HG03575 (cell line): Measurements from ENCODE around the gene ARSB.

Experiments
- ATAC-seq: cut with Tn5 transposase; IDR thresholded peaks from one replicate; pipeline ENCODE4 v1.9.1; 2021; ENCODE audit not compliant: unreplicated experiment, insufficient number of reproducible peaks, low FRiP score; ENCODE audit errors: extremely low read depth

ARSB gene

GRCh38 chr5:78985116-78985724 lies at the start of gene ARSB:
ARSB (minus strand) TSS chr5:78985310; CDS start chr5:78985248, 62 bp downstream.
- no peak for ATAC-seq

DNA sequence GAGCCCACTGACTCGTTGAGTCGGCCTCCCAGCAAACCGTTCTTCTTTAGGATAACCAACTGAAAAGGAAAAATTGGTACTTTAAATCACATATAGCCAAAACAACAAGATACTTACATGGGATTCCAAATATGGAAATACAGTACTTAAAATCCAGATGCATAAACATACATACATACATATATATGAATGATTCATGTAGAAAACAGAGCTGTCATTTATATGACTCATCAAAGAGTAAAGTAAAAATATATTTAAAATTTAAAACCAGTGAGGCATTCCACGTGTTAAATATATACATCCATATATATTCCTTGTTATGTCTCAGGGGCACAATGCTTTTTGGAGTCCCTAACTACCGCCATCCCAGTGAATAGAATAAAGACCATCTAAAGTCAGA lies 47.7 kb upstream of the ARSB start:
- no peak for ATAC-seq

DNA sequence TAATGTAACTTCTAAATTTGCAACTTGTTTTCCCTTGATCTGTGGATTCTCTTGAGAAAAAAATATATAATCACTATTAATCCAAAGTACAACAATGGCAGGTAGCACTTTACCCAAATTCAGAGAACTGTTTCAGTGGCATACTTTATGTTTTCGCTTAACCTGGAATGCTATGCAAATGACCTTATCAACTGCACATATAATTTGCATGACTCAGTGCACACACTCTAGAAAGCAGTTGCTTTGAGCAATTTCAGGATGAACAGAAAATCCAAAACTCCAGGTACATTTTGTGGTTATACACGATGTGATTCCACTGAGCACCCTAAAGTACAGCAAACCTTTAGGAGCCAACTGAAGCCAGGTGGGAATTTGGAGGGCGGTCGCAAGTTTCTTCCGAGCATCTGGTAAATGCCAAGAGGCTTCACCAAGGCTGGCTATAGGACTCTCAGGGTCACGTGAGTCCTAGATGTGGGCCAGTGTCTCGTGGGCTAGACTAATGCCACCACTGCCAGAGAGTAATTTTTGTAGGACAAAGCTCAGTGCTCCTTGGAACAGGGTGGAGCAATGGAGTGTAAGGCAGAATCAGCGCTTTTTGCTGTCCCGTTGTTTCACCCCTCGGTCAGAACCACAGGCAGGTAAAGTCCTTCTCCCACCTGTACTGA lies 47.1 kb upstream of the ARSB start:
- ATAC-seq = no peak

DNA sequence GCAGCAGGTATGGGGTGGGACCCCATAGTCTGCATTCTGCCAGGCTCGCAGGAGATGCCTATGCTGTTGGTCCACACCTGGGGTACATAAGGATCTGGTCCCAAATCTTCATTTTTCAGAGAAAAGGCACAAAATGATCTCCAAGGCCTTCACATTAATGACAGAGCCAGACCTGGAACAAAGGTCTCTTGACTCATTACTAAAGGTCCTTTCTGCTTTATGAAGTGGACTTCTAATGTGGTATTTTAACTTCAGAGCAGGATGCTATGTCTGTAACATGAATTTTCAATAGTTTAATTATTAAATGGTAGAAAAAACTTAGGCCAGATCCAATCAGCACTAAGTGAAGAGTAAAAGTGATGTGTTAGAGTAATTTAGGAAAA lies 46.4 kb upstream of the ARSB start:
- no peak for ATAC-seq

DNA sequence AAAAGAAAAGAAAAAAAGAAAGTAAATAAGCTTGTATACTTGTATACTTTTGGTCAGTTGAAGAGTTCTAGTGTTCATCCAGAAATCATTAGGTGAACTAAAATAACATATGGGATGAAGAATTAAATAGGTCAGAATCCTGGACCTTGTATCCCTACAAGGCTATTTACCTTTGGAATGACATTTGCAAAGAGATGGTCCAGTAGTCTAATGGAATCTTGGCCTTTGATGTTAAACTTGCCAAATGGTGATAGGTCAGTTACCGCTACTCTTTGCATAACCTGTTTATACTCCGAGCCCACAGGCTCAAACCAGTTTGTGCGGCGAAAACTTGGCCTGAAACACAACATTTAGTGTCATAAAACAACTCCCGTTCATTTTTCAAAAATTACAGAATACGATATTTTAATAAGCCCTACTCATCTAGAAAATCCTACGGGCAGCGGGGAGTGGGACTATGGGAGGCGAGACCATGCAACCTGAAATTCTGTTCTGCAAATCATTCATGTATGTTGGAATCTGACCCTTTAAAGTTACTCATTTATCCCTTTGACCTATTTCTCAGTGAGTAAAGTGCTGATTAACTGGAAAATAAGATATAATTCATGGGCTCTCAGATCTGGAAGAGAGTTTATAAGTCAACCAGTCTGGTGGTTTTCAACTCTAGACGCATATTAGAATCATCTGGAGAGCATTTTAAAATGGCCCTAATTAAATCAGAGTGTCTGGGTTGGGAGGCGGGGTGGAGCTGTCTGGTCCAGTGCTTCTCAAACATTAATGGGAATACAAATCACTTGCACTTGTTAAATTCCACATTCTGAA lies 45.8 kb upstream of the ARSB start:
- no peak for ATAC-seq

- ATAC-seq = no peak
Observed at GRCh38 chr5:79025054-79025472, 40.0 kb upstream of the ARSB start.

GRCh38 chr5:79023947-79024346 lies 38.8 kb upstream of the ARSB start:
- no peak for ATAC-seq

GRCh38 chr5:79023348-79023747 lies 38.2 kb upstream of the ARSB start:
- ATAC-seq = no peak

- ATAC-seq = no peak
Observed at GRCh38 chr5:79022771-79023170, 37.7 kb upstream of the ARSB start.

- no peak for ATAC-seq
Observed at GRCh38 chr5:79021753-79022152, 36.6 kb upstream of the ARSB start.

GRCh38 chr5:79020861-79021561 lies 35.9 kb upstream of the ARSB start:
- ATAC-seq = no peak

GRCh38 chr5:79014631-79015030 lies 29.5 kb upstream of the ARSB start:
- ATAC-seq = no peak

- ATAC-seq = no peak
Observed at GRCh38 chr5:79011869-79012268, 26.8 kb upstream of the ARSB start.

GRCh38 chr5:79011219-79011836 lies 26.2 kb upstream of the ARSB start:
- no peak for ATAC-seq

DNA sequence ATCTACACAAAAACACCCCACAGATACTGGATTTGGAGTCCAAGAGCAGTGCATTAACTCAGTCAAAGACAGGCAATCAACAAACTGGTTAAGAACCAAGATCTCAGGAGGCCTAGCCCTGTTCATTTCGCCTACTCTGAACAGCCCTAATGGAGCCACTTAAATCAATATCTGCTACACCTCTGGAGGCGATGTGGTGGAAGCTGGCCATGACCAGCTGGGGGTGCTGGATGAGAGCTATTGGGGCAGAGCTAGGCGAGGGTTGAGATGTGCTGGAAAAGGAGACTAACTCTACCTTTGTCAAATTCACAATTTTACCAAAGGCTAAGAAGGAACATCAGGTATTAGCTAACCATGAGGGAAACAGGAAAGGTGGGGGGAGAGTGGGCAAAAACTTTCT lies 23.3 kb upstream of the ARSB start:
- no peak for ATAC-seq

GRCh38 chr5:79007872-79008271 lies 22.8 kb upstream of the ARSB start:
- ATAC-seq = no peak

GRCh38 chr5:79005936-79006631 lies 21.0 kb upstream of the ARSB start:
- no peak for ATAC-seq

DNA sequence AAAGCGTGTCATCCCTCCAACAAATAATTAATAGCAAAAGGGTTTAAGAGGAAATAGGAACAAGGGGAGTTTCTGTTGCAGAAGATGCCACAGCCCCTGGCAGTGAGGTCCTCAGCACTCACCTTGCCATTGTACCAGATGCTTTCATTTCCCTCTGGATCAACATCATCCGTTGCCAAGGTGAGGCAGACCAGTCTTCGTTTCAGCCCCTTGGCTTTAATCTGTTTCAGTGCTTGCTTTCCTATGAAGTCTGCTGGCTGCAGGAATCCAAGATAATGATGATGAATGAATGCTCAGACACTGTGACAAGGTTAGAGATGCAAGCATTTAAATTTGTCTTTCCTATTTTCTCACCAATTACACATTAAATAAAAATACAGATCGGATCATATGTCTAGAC lies 20.0 kb upstream of the ARSB start:
- ATAC-seq = no peak

- ATAC-seq = no peak
Observed at GRCh38 chr5:79002374-79002773, 17.3 kb upstream of the ARSB start.
